Measurements from ENCODE around the gene GPD1L.

- TF ChIP-seq CTCF (optimal IDR thresholded peaks at IDR 0.05 in 1 of 3, IDR thresholded peaks at IDR 0.05 in 1 of 3, conservative IDR thresholded peaks at IDR 0.05 in 1 of 3; ENCODE audit: extremely low read depth in 1 of 3, insufficient read depth in 2 of 3, low read length in 3 of 3) (no peak), EZH2 (IDR thresholded peaks at IDR 0.05; ENCODE audit: low read length) (no peak)
Measured at GRCh38 chr3:32186097-32186496, 79.7 kb downstream of the GPD1L start.

Measured in keratinocyte (primary cell).